ENCODE measurements around the gene SUMF1.

- no peak for TF ChIP-seq TARDBP (IDR thresholded peaks at IDR 0.05)
- no peak for TF ChIP-seq FOXA1 (IDR thresholded peaks at IDR 0.05)
These were observed 143.6 kb downstream of the SUMF1 start for GRCh38 chr3:4323246-4324027.

Data from HEK293T (cell line).